Right cardiac atrium (tissue), 5 donors: Measurements from ENCODE around the gene LPAR3. TPM values are rescaled to one million over a fixed set of nuclear protein-coding genes. Genes with fewer than 3 reads are reported as not detected.

ENCODE experiments used
- ATAC-seq, 2 donors: fragments of 200-7000 bp; cut with Tn5 transposase; one replicate each; pipeline versions ENCODE4 v1.8.0 to v1.9.1; 2020; ENCODE audit warnings: moderate library complexity in 2 of 2, mild to moderate bottlenecking in 1 of 2
- DNase-seq, 3 donors: peaks; one replicate each; pipeline ENCODE4 v3.0.0-alpha.2; 2020
- H3K27ac ChIP-seq: one replicate; pipeline ENCODE4 v1.5.1; 2013; ENCODE audit warnings: mild to moderate bottlenecking, low read length, control low read depth, moderate library complexity
- H3K27me3 ChIP-seq: one replicate; pipeline ENCODE4 v1.6.1; 2013; ENCODE audit not compliant: control insufficient read depth, insufficient read depth
- H3K4me1 ChIP-seq: one replicate; pipeline ENCODE4 v1.6.1; 2013; ENCODE audit warnings: low read length; ENCODE audit not compliant: control insufficient read depth, insufficient read depth
- H3K4me3 ChIP-seq: one replicate; pipeline ENCODE4 v1.5.1; 2013; ENCODE audit warnings: low read length, control low read depth
- H3K9me3 ChIP-seq: one replicate; pipeline ENCODE4 v1.6.1; 2013; ENCODE audit warnings: low read length; ENCODE audit not compliant: control insufficient read depth
- WGBS: extraction: QIAGEN DNeasy Blood & Tissue Kit; methylation state at CpG from one replicate; pipeline ENCODE4 v1.1.7; 2013; 5-methylcytosine and 5-hydroxymethylcytosine counted together
- intact Hi-C, 4 donors: fragments of 100-400 bp; cut with DNase I; formaldehyde crosslinking; loops; one replicate each; pipeline versions ENCODE4 v1.11.0 to v1.14.0; 2022 to 2023
- polyA plus RNA-seq: library from polyadenylated mRNA; stranded (reverse); fragments of 200-250 nt; gene quantifications from one replicate; pipeline ENCODE4 v1.2.3, GENCODE V29; 2013
- total RNA-seq, 4 donors: library from RNA; stranded (reverse); fragmentation: NEBNext Ultra II Directional; extraction: Animal tissue kit (Norgen Biotek cat#: 25700); gene quantifications; one replicate each; pipeline ENCODE4 v1.2.1, GENCODE V29; 2021
- donor health status: healthy with polysubstance abuse.
- donor health status: DM: no; HTN: yes; CAD: no.
- donor health status: DM: no; HTN: no; CAD: no.
- donor health status: DM: no; HTN: yes; CAD: no; lungs with severe emphysema.
- donor health status: DM: yes; HTN: yes; CAD: no.

The LPAR3 gene
- total and polyA plus RNA-seq, 5 donors: 23.9 to 51.8 (median 46.2) TPM

- Histone ChIP-seq H3K27ac (no peak overlapping the region), H3K4me1 (no peaks in the 10 kb centered on the region), H3K27me3 (no peaks in the 10 kb centered on the region), H3K4me3 (no peak overlapping the region), H3K9me3 (no peaks in the 10 kb centered on the region)
- WGBS: 59% methylated on average over 4 of the region's 4 CpGs
- intact Hi-C loops: no loop called here
- ATAC-seq (no peak), DNase-seq (no peak)
These were observed 33.1 kb downstream of the LPAR3 start for GRCh38 chr1:84859866-84860265.

GRCh38 chr1:84857906-84858305, 35.1 kb downstream of the LPAR3 start:
- no peak overlapping the region for H3K4me3 ChIP-seq
- no peak overlapping the region for H3K27ac ChIP-seq
- ATAC-seq: no peak
- no peak for DNase-seq
- WGBS: 73% methylated on average over 8 of the region's 8 CpGs
- H3K9me3 ChIP-seq: no peaks in the 10 kb centered on the region
- no peaks in the 10 kb centered on the region for H3K27me3 ChIP-seq
- intact Hi-C loops: no loop called here
- H3K4me1 ChIP-seq: no peaks in the 10 kb centered on the region

GRCh38 chr1:84856726-84857270, 36.2 kb downstream of the LPAR3 start:
- no peaks in the 10 kb centered on the region for H3K27me3 ChIP-seq
- intact Hi-C loops: no loop called here
- ATAC-seq (no peak), DNase-seq (no peak)
- 87% methylated on average over 2 of the region's 2 CpGs for WGBS
- no peaks in the 10 kb centered on the region for H3K9me3 ChIP-seq
- H3K4me1 ChIP-seq: no peaks in the 10 kb centered on the region
- no peak overlapping the region for H3K27ac ChIP-seq
- H3K4me3 ChIP-seq: no peak overlapping the region

- DNase-seq (no peak), ATAC-seq (peak; percentile 27 to 38)
- no peaks in the 10 kb centered on the region for H3K27me3 ChIP-seq
- no peaks in the 10 kb centered on the region for H3K4me1 ChIP-seq
- H3K27ac ChIP-seq: peak overlapping the region; percentile 56
- 34% methylated on average over 10 of the region's 10 CpGs for WGBS
- no peaks in the 10 kb centered on the region for H3K9me3 ChIP-seq
- no peak overlapping the region for H3K4me3 ChIP-seq
- intact Hi-C loops: no loop called here
These were observed 37.0 kb downstream of the LPAR3 start for GRCh38 chr1:84855691-84856630.

- Histone ChIP-seq H3K9me3 (no peaks in the 10 kb centered on the region), H3K4me3 (no peak overlapping the region), H3K4me1 (no peaks in the 10 kb centered on the region), H3K27ac (no peak overlapping the region), H3K27me3 (no peaks in the 10 kb centered on the region)
- DNase-seq (no peak), ATAC-seq (peak; percentile 47 to 59)
- intact Hi-C loops: no loop called here
- WGBS: 44% methylated on average over 3 of the region's 3 CpGs
These were observed 37.8 kb downstream of the LPAR3 start for GRCh38 chr1:84855168-84855567.

GRCh38 chr1:84853741-84854721, 39.0 kb downstream of the LPAR3 start:
- DNase-seq (no peak), ATAC-seq (no peak)
- Histone ChIP-seq H3K27me3 (no peaks in the 10 kb centered on the region), H3K4me1 (no peaks in the 10 kb centered on the region), H3K27ac (no peak overlapping the region), H3K9me3 (no peaks in the 10 kb centered on the region), H3K4me3 (no peak overlapping the region)
- intact Hi-C loops: no loop called here
- WGBS: 77% methylated on average over 2 of the region's 2 CpGs

GRCh38 chr1:84851839-84852238, 41.2 kb downstream of the LPAR3 start:
- Histone ChIP-seq H3K9me3 (no peaks in the 10 kb centered on the region), H3K27me3 (no peaks in the 10 kb centered on the region), H3K4me3 (no peak overlapping the region), H3K27ac (no peak overlapping the region), H3K4me1 (peaks cover 11% of the 10 kb centered on the region)
- 81% methylated on average over 8 of the region's 8 CpGs for WGBS
- intact Hi-C loops: no loop called here
- ATAC-seq (no peak), DNase-seq (no peak)

- no peak overlapping the region for H3K4me3 ChIP-seq
- DNase-seq: no peak
- intact Hi-C loops: no loop called here
- WGBS: 51% methylated on average over 7 of the region's 7 CpGs
- peak in 1 of 2 donors; percentile 17 for ATAC-seq
- no peaks in the 10 kb centered on the region for H3K9me3 ChIP-seq
- no peaks in the 10 kb centered on the region for H3K27me3 ChIP-seq
- H3K27ac ChIP-seq: peak overlapping the region; percentile 1
- peaks cover 11% of the 10 kb centered on the region for H3K4me1 ChIP-seq
These were observed 43.5 kb downstream of the LPAR3 start for GRCh38 chr1:84849357-84849975.

GRCh38 chr1:84847253-84848250, 45.5 kb downstream of the LPAR3 start:
- ATAC-seq: peak; percentile 80 to 85
- H3K9me3 ChIP-seq: no peaks in the 10 kb centered on the region
- peaks cover 12% of the 10 kb centered on the region for H3K4me1 ChIP-seq
- peak overlapping the region; percentile 90 for H3K27ac ChIP-seq
- intact Hi-C loops: no loop called here
- no peaks in the 10 kb centered on the region for H3K27me3 ChIP-seq
- no peak overlapping the region for H3K4me3 ChIP-seq
- 23% methylated on average over 5 of the region's 5 CpGs for WGBS
- peak; percentile 71 to 88 (median 82) for DNase-seq

- DNase-seq (no peak), ATAC-seq (no peak)
- Histone ChIP-seq H3K27me3 (no peaks in the 10 kb centered on the region), H3K27ac (no peak overlapping the region), H3K4me1 (peaks cover 12% of the 10 kb centered on the region), H3K9me3 (no peaks in the 10 kb centered on the region), H3K4me3 (no peak overlapping the region)
- intact Hi-C loops: no loop called here
These were observed 46.6 kb downstream of the LPAR3 start for GRCh38 chr1:84846387-84846786.
